ENCODE results near the gene SNAPC5.

The SNAPC5 gene

DNA sequence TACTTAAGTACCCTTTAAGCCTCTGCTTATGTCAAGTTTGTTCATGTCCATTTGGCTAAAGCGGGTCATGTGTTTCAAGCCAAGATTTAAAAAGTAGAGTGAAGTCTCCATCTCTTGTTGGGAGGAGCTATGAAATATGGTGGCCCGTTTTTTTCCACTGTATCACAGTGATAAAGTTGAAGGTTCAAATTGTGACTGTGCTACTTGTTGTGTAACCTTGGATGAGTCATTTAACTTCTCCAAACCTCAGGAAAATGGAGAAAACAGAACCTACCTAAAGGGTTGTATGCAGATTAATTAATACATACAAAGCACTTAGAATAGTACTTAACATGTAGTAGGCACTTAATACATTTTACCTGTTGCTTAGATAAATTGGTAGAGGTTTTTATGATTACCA lies 43.4 kb downstream of the SNAPC5 start:
- DNase-seq = no peak

DNA sequence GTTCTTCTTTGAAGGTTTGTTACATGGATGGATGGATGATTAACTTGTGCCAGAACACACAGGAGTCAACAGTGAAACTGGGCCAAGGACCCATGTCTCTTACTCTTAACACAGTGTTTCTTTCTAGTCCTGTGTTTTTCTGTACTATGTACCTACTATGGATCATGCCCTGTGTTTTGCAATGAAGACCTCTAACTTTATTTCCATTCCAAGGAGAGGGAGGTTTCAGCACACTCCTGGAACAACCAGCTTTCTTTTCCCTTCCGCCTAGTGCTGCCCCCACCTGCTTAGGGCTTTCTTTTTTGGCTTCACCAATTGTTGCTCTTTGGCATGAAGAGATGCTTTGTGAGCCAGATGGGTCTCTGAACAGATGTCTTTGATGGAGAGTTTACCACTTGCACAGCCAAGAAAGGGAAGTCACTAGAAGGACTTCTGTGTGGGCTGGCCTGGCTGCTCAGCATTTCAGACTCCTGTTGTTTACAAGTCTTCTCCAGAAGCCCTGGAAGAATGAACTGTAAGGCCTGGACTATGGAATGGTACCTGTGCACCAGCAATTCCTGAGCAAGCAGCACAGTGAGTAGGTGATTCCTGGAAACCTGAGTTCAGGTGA lies 44.5 kb downstream of the SNAPC5 start:
- no peak for DNase-seq

- DNase-seq = no peak
Observed at GRCh38 chr15:66452420-66452819, 45.1 kb downstream of the SNAPC5 start.

Data from effector CD8-positive, alpha-beta T cell (primary cell).